ENCODE measurements around the gene RRM1. TPM values are rescaled to one million over a fixed set of nuclear protein-coding genes. Genes with fewer than 3 reads are reported as not detected.

The RRM1 gene
- total and polyA plus RNA-seq, 2 of the 13 experiments (the other 11 are each of a cell fraction or from before 2014, with no cell fraction given): 17.3 to 108 TPM

GRCh38 chr11:4094348-4095291 is at the start of gene RRM1 (continued):
- TF ChIP-seq HINFP (CRISPR knock-in tag; IDR thresholded peaks at IDR 0.05; ENCODE audit: low read depth): no peak
- TF ChIP-seq CEBPB (IDR thresholded peaks at IDR 0.05; ENCODE audit: borderline replicate concordance, low read depth, low read length): no peak
- peak; percentile 96 for TF ChIP-seq HDAC1 (CRISPR knock-in tag; IDR thresholded peaks at IDR 0.05)
- no peak; the same call in 1 of the 2 replicates for TF ChIP-seq ZNF484 (CRISPR knock-in tag; IDR thresholded peaks at IDR 0.05; ENCODE audit: borderline replicate concordance, low read depth)
- TF ChIP-seq ZSCAN12 (CRISPR knock-in tag; IDR thresholded peaks at IDR 0.05): no peak
- TF ChIP-seq TIGD3 (CRISPR knock-in tag; IDR thresholded peaks at IDR 0.05; ENCODE audit: borderline replicate concordance): no peak
- 0 out of 2 replicates have a peak, but pooled peaks have one; percentile 17 for TF ChIP-seq ZNF281 (CRISPR knock-in tag; IDR thresholded peaks at IDR 0.05; ENCODE audit: borderline replicate concordance)
- peak; percentile 94 for TF ChIP-seq ZNF687 (CRISPR knock-in tag; IDR thresholded peaks at IDR 0.05)
- no peak for TF ChIP-seq MIER2 (CRISPR knock-in tag; IDR thresholded peaks at IDR 0.05)
- TF ChIP-seq ZNF7 (CRISPR knock-in tag; IDR thresholded peaks at IDR 0.05): no peak

All from HepG2 (cell line).